ENCODE results near the gene ITGA3.

The ITGA3 gene

DNA sequence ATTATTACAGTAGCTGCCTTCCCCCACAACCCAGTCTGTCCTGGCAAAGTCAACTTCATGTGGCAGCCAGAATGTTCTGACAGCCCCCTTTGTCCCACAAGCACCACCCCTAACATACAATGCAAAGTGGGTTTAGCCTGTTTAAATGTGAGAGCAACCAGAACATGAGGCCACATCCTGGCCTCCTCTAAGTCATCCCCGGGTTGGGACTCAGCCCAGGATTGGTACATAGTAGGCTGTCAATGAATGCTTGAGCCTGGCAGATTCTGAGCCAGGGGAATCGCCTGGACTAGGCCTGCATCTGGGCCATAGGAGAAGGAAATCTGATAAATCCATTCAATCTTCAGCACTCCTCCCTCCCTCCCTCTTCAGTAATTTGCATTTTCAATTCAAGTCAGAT is 4.3 kb upstream of the ITGA3 start:
- TF ChIP-seq FOXM1 (IDR thresholded peaks at IDR 0.05; ENCODE audit: borderline replicate concordance, low read depth): no peak
- TF ChIP-seq TEAD4 (IDR thresholded peaks at IDR 0.05): no peak
- TF ChIP-seq CEBPB (IDR thresholded peaks at IDR 0.05): no peak
- TF ChIP-seq ZBTB7A (IDR thresholded peaks at IDR 0.05; ENCODE audit: low read depth): no peak
- TF ChIP-seq NFIC (IDR thresholded peaks at IDR 0.05): no peak
- TF ChIP-seq, protein P1, sequence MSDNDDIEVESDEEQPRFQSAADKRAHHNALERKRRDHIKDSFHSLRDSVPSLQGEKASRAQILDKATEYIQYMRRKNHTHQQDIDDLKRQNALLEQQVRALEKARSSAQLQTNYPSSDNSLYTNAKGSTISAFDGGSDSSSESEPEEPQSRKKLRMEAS (IDR thresholded peaks at IDR 0.05): no peak
- TF ChIP-seq TCF12 (IDR thresholded peaks at IDR 0.05; ENCODE audit: low read depth): no peak
- no peak for TF ChIP-seq CREB1 (IDR thresholded peaks at IDR 0.05; ENCODE audit: low read depth)
- no peak for TF ChIP-seq EGR1 (IDR thresholded peaks at IDR 0.05)
- TF ChIP-seq, protein P2, sequence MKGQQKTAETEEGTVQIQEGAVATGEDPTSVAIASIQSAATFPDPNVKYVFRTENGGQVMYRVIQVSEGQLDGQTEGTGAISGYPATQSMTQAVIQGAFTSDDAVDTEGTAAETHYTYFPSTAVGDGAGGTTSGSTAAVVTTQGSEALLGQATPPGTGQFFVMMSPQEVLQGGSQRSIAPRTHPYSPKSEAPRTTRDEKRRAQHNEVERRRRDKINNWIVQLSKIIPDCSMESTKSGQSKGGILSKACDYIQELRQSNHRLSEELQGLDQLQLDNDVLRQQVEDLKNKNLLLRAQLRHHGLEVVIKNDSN (IDR thresholded peaks at IDR 0.05): no peak
- no peak for TF ChIP-seq RAD21 (IDR thresholded peaks at IDR 0.05; ENCODE audit: low read depth)
- TF ChIP-seq, protein P3, sequence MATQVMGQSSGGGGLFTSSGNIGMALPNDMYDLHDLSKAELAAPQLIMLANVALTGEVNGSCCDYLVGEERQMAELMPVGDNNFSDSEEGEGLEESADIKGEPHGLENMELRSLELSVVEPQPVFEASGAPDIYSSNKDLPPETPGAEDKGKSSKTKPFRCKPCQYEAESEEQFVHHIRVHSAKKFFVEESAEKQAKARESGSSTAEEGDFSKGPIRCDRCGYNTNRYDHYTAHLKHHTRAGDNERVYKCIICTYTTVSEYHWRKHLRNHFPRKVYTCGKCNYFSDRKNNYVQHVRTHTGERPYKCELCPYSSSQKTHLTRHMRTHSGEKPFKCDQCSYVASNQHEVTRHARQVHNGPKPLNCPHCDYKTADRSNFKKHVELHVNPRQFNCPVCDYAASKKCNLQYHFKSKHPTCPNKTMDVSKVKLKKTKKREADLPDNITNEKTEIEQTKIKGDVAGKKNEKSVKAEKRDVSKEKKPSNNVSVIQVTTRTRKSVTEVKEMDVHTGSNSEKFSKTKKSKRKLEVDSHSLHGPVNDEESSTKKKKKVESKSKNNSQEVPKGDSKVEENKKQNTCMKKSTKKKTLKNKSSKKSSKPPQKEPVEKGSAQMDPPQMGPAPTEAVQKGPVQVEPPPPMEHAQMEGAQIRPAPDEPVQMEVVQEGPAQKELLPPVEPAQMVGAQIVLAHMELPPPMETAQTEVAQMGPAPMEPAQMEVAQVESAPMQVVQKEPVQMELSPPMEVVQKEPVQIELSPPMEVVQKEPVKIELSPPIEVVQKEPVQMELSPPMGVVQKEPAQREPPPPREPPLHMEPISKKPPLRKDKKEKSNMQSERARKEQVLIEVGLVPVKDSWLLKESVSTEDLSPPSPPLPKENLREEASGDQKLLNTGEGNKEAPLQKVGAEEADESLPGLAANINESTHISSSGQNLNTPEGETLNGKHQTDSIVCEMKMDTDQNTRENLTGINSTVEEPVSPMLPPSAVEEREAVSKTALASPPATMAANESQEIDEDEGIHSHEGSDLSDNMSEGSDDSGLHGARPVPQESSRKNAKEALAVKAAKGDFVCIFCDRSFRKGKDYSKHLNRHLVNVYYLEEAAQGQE (IDR thresholded peaks at IDR 0.05; ENCODE audit: low read depth): no peak
- TF ChIP-seq YY1 (IDR thresholded peaks at IDR 0.05; ENCODE audit: low read depth): no peak
- no peak for TF ChIP-seq EP300 (IDR thresholded peaks at IDR 0.05; ENCODE audit: borderline replicate concordance)
- TF ChIP-seq TAF1 (IDR thresholded peaks at IDR 0.05; ENCODE audit: low read depth): no peak

DNA sequence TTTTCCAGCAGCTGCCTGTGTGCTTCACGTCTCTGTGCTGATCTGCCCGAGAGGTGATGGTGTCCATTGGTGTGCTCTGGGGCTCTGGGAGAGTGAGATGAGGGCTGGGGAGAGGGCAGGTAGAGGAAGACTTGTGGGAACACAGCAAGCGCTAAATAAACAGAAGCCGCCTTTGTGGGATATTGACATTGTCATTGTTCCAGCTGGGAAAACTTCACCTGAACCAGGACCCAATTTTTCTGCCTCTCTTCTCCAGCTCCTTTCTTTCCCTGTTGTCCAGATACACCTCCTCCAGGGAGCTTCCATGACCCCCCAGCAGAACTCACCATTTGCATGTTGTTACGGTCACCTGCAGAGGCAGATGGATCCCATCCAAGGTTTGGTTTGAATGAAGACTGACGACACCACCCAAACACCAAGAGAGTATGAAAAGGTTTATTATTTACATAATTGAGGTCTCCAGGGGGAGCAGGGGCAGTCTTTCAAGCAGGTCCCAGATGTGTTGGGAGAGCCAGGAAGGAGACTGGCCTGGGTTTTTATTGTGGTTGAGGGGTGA is 3.6 kb upstream of the ITGA3 start:
- TF ChIP-seq NFIC (IDR thresholded peaks at IDR 0.05) (peak; percentile 38; the same call in 1 of the 2 replicates), ZBTB7A (IDR thresholded peaks at IDR 0.05; ENCODE audit: low read depth) (no peak)

- peak; percentile 37; the same call in 1 of the 2 replicates for TF ChIP-seq TCF12 (IDR thresholded peaks at IDR 0.05; ENCODE audit: low read depth)
- TF ChIP-seq NFIC (IDR thresholded peaks at IDR 0.05): peak; percentile 74
- TF ChIP-seq, protein P2 (IDR thresholded peaks at IDR 0.05): no peak
- TF ChIP-seq EP300 (IDR thresholded peaks at IDR 0.05; ENCODE audit: borderline replicate concordance): peak; percentile 53; the same call in 1 of the 2 replicates
- TF ChIP-seq ZBTB7A (IDR thresholded peaks at IDR 0.05; ENCODE audit: low read depth): 0 out of 2 replicates have a peak, but pooled peaks have one; percentile 44
These were observed 2.9 kb upstream of the ITGA3 start for GRCh38 chr17:50052822-50053653.

DNA sequence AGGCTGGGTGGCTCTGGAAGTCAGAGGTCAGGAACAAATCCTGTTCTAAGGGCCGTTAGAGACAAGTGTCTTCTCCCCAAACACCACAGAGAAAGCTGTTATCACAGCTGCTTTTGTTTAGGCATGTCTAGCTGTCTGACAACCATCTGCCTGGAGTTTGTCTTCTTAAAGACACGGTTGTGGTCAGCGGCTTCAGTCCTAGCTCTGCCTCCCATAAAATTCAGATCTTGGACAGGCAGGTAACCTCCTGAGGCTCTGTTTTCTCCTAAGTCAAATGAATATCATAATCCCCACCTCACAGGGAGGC is 2.3 kb upstream of the ITGA3 start:
- no peak for TF ChIP-seq RAD21 (IDR thresholded peaks at IDR 0.05; ENCODE audit: low read depth)
- TF ChIP-seq TEAD4 (IDR thresholded peaks at IDR 0.05): no peak
- TF ChIP-seq, protein P3 (IDR thresholded peaks at IDR 0.05; ENCODE audit: low read depth): no peak
- TF ChIP-seq TCF12 (IDR thresholded peaks at IDR 0.05; ENCODE audit: low read depth): no peak
- TF ChIP-seq YY1 (IDR thresholded peaks at IDR 0.05; ENCODE audit: low read depth): no peak
- no peak for TF ChIP-seq CEBPB (IDR thresholded peaks at IDR 0.05)

DNA sequence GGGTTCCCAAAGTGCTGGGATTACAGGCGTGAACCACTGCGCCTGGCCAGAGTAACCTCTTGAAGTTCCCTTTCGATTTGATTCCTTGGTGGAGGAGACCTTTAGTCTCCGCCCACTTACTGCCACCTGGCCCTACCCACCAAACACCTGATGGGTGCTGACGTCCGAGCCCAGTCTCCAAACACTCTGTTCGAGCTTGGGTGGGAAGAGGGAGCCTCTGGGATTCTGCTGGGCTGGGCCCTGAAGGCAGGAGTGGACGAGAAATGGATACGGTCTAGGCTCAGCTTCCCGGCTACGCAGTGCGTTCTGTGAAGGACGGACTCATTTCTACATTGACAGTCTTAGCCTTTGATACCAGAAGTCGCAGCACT is 870 bp upstream of the ITGA3 start:
- TF ChIP-seq TAF1 (IDR thresholded peaks at IDR 0.05; ENCODE audit: low read depth) (peak; percentile 40), EP300 (IDR thresholded peaks at IDR 0.05; ENCODE audit: borderline replicate concordance) (no peak), FOXM1 (IDR thresholded peaks at IDR 0.05; ENCODE audit: borderline replicate concordance, low read depth) (no peak), TEAD4 (IDR thresholded peaks at IDR 0.05) (no peak), CEBPB (IDR thresholded peaks at IDR 0.05) (no peak), RAD21 (IDR thresholded peaks at IDR 0.05; ENCODE audit: low read depth) (peak; percentile 10; the same call in 1 of the 2 replicates), EGR1 (IDR thresholded peaks at IDR 0.05) (no peak), TCF12 (IDR thresholded peaks at IDR 0.05; ENCODE audit: low read depth) (0 out of 2 replicates have a peak, but pooled peaks have one; percentile 4), YY1 (IDR thresholded peaks at IDR 0.05; ENCODE audit: low read depth) (no peak; the same call in 1 of the 2 replicates), CREB1 (IDR thresholded peaks at IDR 0.05; ENCODE audit: low read depth) (no peak), ZBTB7A (IDR thresholded peaks at IDR 0.05; ENCODE audit: low read depth) (no peak), NFIC (IDR thresholded peaks at IDR 0.05) (no peak)
- TF ChIP-seq, protein P3 (IDR thresholded peaks at IDR 0.05; ENCODE audit: low read depth): no peak
- TF ChIP-seq, protein P1 (IDR thresholded peaks at IDR 0.05): no peak; the same call in 1 of the 2 replicates
